ENCODE measurements around the gene C12orf42. TPM values are rescaled to one million over a fixed set of nuclear protein-coding genes. Genes with fewer than 3 reads are reported as not detected.

Gene C12orf42
- total and polyA plus RNA-seq, 2 donors (not counting 1 experiment from before 2014, with no cell fraction given): 25.6 to 138 TPM

DNA sequence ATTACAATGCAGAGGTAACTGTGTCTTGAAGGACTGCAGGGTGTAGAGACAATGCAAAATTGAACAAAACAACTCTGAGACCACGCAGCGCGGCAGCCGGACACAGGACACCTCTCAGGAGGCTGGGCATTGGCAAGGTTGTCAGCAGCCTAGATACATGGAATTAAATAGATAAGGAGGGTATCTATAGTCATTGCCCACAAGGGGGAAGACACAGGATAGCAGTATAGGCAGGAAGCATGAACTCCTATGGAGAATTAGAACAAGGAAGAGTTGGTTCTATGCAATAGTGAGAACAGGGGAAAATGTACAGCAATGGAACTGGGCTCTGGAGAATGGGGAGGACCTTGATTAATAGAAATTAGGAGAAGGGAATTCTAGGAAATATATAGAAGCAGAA is 164.1 kb downstream of the C12orf42 start:
- Histone ChIP-seq H3K9ac (ENCODE audit: low read length) (no peak overlapping the region), H3K36me3 (replicated peaks in 1 of 2; ENCODE audit: control extremely low read depth in 1 of 2, control insufficient read depth in 1 of 2, extremely low read depth in 1 of 2, insufficient read depth in 2 of 2, low read length in 1 of 2) (peaks cover 0 to 3% of the 10 kb centered on the region in 2 experiments), H3K79me2 (ENCODE audit: control insufficient read depth, insufficient read depth, low read length) (peaks cover under 1% of the 10 kb centered on the region), H3K27ac (ENCODE audit: low read length in 2 of 2) (no peak overlapping the region), H4K20me1 (ENCODE audit: control insufficient read depth, insufficient read depth, low read length, poor library complexity, severe bottlenecking) (peaks cover 30% of the 10 kb centered on the region), H3K4me1 (ENCODE audit: control insufficient read depth in 2 of 2, insufficient read depth in 2 of 2, low read length in 2 of 2) (no peaks in the 10 kb centered on the region), H3K27me3 (replicated peaks in 1 of 4; ENCODE audit: control extremely low read depth in 1 of 4, control insufficient read depth in 3 of 4, insufficient read depth in 4 of 4, low read length in 3 of 4) (no peaks in the 10 kb centered on the region), H3K4me3 (ENCODE audit: control extremely low read depth in 1 of 5, extremely low read depth in 1 of 5, insufficient read depth in 1 of 5, low read depth in 2 of 5, low read length in 4 of 5) (no peak overlapping the region), H3K9me3 (ENCODE audit: control extremely low read depth in 1 of 3, control insufficient read depth in 2 of 3, insufficient read depth in 1 of 3, low read length in 2 of 3) (no peaks in the 10 kb centered on the region), H3K4me2 (replicated peaks; ENCODE audit: low read depth, low read length, poor library complexity, severe bottlenecking) (no peak overlapping the region), H2AFZ (ENCODE audit: insufficient read depth, low read depth, low read length, poor library complexity, severe bottlenecking) (no peak overlapping the region)
- no peaks in the 10 kb centered on the region for H3K9me3 Mint-ChIP-seq (ENCODE audit: insufficient read depth)
- no peaks in the 10 kb centered on the region for H3K27me3 Mint-ChIP-seq
- no peak overlapping the region for H3K27ac Mint-ChIP-seq
- ATAC-seq (ENCODE audit: low read depth): no peak
- CTCF ChIA-PET: no interaction called here
- TF ChIP-seq CTCF (IDR thresholded peaks at IDR 0.05) (no peak), EZH2 (IDR thresholded peaks at IDR 0.05; ENCODE audit: borderline replicate concordance, insufficient read depth, low read depth, low read length, poor library complexity, severe bottlenecking) (no peak)
- peaks cover 4% of the 10 kb centered on the region for H3K4me1 Mint-ChIP-seq
- POLR2A ChIA-PET: interaction anchor here (0.8 kb wide), 1 partner anchor 10 kb away, joined by 3 read pairs; no protein-coding TSS in a partner anchor
- DNase-seq: no peak
- 94% methylated on average over 4 of the region's 4 CpGs for WGBS (ENCODE audit: insufficient coverage)
- H3K4me3 Mint-ChIP-seq: no peak overlapping the region
- intact Hi-C loops (cut with micrococcal nuclease): no loop called here

DNA sequence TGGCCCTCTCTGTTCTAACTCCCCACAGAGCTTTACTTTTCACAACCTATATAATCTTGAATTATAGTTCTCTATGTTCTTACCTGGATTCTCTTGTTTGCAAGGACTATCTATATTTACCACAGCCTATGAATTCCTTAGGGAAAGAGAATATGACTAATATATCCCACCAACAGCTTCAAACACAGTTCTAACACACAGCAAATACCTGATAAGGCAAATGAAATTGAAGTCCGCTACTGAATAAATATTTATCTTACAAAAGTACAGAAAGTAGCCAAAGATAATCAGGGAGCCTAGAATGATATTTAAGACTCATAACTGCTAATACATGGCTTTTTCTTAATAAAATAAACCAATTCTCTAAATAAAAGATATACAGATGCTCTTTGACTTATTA is 165.1 kb downstream of the C12orf42 start:
- ATAC-seq (ENCODE audit: low read depth) (no peak), DNase-seq (no peak)
- intact Hi-C loops (cut with micrococcal nuclease): no loop called here
- Histone ChIP-seq H3K36me3 (replicated peaks in 1 of 2; ENCODE audit: control extremely low read depth in 1 of 2, control insufficient read depth in 1 of 2, extremely low read depth in 1 of 2, insufficient read depth in 2 of 2, low read length in 1 of 2) (peaks cover 0 to 3% of the 10 kb centered on the region in 2 experiments), H3K4me2 (replicated peaks; ENCODE audit: low read depth, low read length, poor library complexity, severe bottlenecking) (no peak overlapping the region), H3K4me3 (ENCODE audit: control extremely low read depth in 1 of 5, extremely low read depth in 1 of 5, insufficient read depth in 1 of 5, low read depth in 2 of 5, low read length in 4 of 5) (no peak overlapping the region), H3K27me3 (replicated peaks in 1 of 4; ENCODE audit: control extremely low read depth in 1 of 4, control insufficient read depth in 3 of 4, insufficient read depth in 4 of 4, low read length in 3 of 4) (no peaks in the 10 kb centered on the region), H3K9me3 (ENCODE audit: control extremely low read depth in 1 of 3, control insufficient read depth in 2 of 3, insufficient read depth in 1 of 3, low read length in 2 of 3) (no peaks in the 10 kb centered on the region), H4K20me1 (ENCODE audit: control insufficient read depth, insufficient read depth, low read length, poor library complexity, severe bottlenecking) (peaks cover 25% of the 10 kb centered on the region), H3K79me2 (ENCODE audit: control insufficient read depth, insufficient read depth, low read length) (no peaks in the 10 kb centered on the region), H3K4me1 (ENCODE audit: control insufficient read depth in 2 of 2, insufficient read depth in 2 of 2, low read length in 2 of 2) (no peaks in the 10 kb centered on the region), H3K27ac (ENCODE audit: low read length in 2 of 2) (no peak overlapping the region), H3K9ac (ENCODE audit: low read length) (no peak overlapping the region), H2AFZ (ENCODE audit: insufficient read depth, low read depth, low read length, poor library complexity, severe bottlenecking) (no peak overlapping the region)
- ChIA-PET POLR2A (no interaction called here), CTCF (interaction anchor here (0.7 to 1.4 kb wide), 2 partner anchors 14 to 172 kb away, joined by 3 to 4 read pairs; no protein-coding TSS in a partner anchor)
- H3K27ac Mint-ChIP-seq: no peak overlapping the region
- H3K9me3 Mint-ChIP-seq (ENCODE audit: insufficient read depth): no peaks in the 10 kb centered on the region
- TF ChIP-seq CTCF (IDR thresholded peaks at IDR 0.05): no peak
- no peak for TF ChIP-seq EZH2 (IDR thresholded peaks at IDR 0.05; ENCODE audit: borderline replicate concordance, insufficient read depth, low read depth, low read length, poor library complexity, severe bottlenecking)
- no peak overlapping the region for H3K4me3 Mint-ChIP-seq
- peaks cover 2% of the 10 kb centered on the region for H3K4me1 Mint-ChIP-seq
- WGBS (ENCODE audit: insufficient coverage): no CpG with 5 or more reads among the region's 1 CpG
- no peaks in the 10 kb centered on the region for H3K27me3 Mint-ChIP-seq
